ENCODE measurements around the gene POLR3E. TPM values are rescaled to one million over a fixed set of nuclear protein-coding genes. Genes with fewer than 3 reads are reported as not detected.
A peak's percentile ranks its signal among the peaks of the same experiment; 100 is the strongest.

POLR3E gene
- total RNA-seq, 1 experiment from 2014 or later: 103 TPM

DNA sequence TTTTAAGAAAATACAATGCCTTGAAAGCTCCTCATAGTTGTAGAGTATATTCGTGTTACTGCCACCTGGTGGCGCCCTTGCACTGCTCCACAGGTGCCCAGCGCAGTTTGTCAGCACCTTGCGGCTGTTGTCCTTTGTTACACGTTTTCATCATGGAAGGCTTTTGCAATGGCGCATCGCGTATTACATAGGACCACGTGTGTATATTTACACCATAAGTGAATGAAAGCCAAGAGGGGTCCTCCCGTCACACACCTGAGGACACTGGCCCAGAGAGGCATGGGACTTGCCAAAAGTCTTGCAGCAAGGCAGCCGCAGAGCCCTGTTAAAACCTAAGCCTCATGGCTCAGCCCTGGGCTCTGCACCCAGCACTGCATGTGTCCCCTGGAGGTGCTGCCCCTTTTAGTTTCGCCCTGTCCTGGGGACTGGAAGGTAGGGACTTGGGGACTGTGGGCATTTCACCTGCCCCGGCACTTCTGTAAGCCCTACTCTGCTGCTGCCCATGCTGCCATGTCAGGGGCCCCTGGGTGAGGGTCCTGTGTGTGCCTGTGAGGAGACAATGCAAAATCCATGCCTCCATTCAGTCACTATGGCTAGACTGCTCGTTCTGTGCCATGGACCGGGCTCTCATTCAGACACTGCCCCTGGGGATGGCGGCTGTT lies 24.3 kb downstream of the POLR3E start:
- H3K23me2 ChIP-seq (ENCODE audit: insufficient read length, low read depth, low read length, poor library complexity, severe bottlenecking): no peaks in the 10 kb centered on the region
- H3K4me2 ChIP-seq (ENCODE audit: insufficient read depth, insufficient read length, low read length): no peak overlapping the region
- H2AK5ac ChIP-seq (ENCODE audit: insufficient read length, low read length): no peak overlapping the region
- no peak overlapping the region; a peak in 1 of 5 replicates for H3K4me3 Mint-ChIP-seq
- H4K20me1 ChIP-seq (ENCODE audit: control insufficient read depth, insufficient read depth, insufficient read length): no peaks in the 10 kb centered on the region
- no peak overlapping the region for H2BK20ac ChIP-seq (ENCODE audit: low read depth, low read length, poor library complexity, severe bottlenecking)
- H2BK15ac ChIP-seq (ENCODE audit: low read depth, low read length): no peak overlapping the region
- H3K79me1 ChIP-seq (ENCODE audit: insufficient read depth, low read depth, low read length, poor library complexity, severe bottlenecking): peaks cover 2% of the 10 kb centered on the region
- peak overlapping the region; percentile 14 for H4K91ac ChIP-seq (ENCODE audit: insufficient read length, low read depth, low read length)
- H3K9ac ChIP-seq (ENCODE audit: extremely low read depth, insufficient read length, low read length): no peak overlapping the region
- H3K56ac ChIP-seq (ENCODE audit: insufficient read length, low read depth, low read length): no peak overlapping the region
- H3K4me1 Mint-ChIP-seq: no peaks in the 10 kb centered on the region; a peak in 1 of 4 replicates
- H3K9me3 ChIP-seq (ENCODE audit: control insufficient read depth, low read depth, low read length): no peaks in the 10 kb centered on the region
- 0 out of 2 replicates have a peak overlapping the region, but pooled peaks have one; percentile 9 for H3K14ac ChIP-seq (ENCODE audit: insufficient read depth, low read length)
- no peak overlapping the region for H2AFZ ChIP-seq (ENCODE audit: low read length)
- H3K18ac ChIP-seq (ENCODE audit: insufficient read length, low read depth, low read length): peak overlapping the region; percentile 69
- H3K9me3 Mint-ChIP-seq: no peaks in the 10 kb centered on the region
- H2BK12ac ChIP-seq (ENCODE audit: insufficient read length, low read depth, low read length): no peak overlapping the region
- H3K36me3 Mint-ChIP-seq (ENCODE audit: insufficient read depth in 1 of 3, low read depth in 3 of 3): peaks cover 31 to 83% (median 61%) of the 10 kb centered on the region in 3 experiments
- no peak overlapping the region for H3T11ph ChIP-seq (ENCODE audit: low read length)
- no peaks in the 10 kb centered on the region for H3K4me1 ChIP-seq (ENCODE audit: insufficient read depth, low read length)
- H3K23ac ChIP-seq (ENCODE audit: insufficient read length, low read depth, low read length): no peak overlapping the region
- WGBS (ENCODE audit: extremely low coverage, insufficient read length, low lambda C conversion rate): no CpG with 5 or more reads among the region's 16 CpGs
- no peaks in the 10 kb centered on the region for H3K27me3 Mint-ChIP-seq (ENCODE audit: low read depth)
- H3K27ac ChIP-seq (ENCODE audit: insufficient read length, low read depth, low read length): no peak overlapping the region
- H3K27ac Mint-ChIP-seq: peak overlapping the region in 2 of 3 experiments; percentile 89 to 95; a peak in 5 of 7 replicates
- H3K79me2 ChIP-seq (ENCODE audit: insufficient read depth, low read length): no peaks in the 10 kb centered on the region
- H2BK5ac ChIP-seq (ENCODE audit: insufficient read length, low read length): no peak overlapping the region
- no peaks in the 10 kb centered on the region for H3K27me3 ChIP-seq (ENCODE audit: insufficient read depth, low read length)
- H3K4ac ChIP-seq (ENCODE audit: low read depth, low read length): no peak overlapping the region
- H4K8ac ChIP-seq (replicated peaks; ENCODE audit: insufficient read length, low read depth, low read length): no peak overlapping the region
- DNase-seq: peak; percentile 75
- no peak overlapping the region for H2BK120ac ChIP-seq (ENCODE audit: low read depth, low read length, poor library complexity, severe bottlenecking)
- TF ChIP-seq, protein P1, sequence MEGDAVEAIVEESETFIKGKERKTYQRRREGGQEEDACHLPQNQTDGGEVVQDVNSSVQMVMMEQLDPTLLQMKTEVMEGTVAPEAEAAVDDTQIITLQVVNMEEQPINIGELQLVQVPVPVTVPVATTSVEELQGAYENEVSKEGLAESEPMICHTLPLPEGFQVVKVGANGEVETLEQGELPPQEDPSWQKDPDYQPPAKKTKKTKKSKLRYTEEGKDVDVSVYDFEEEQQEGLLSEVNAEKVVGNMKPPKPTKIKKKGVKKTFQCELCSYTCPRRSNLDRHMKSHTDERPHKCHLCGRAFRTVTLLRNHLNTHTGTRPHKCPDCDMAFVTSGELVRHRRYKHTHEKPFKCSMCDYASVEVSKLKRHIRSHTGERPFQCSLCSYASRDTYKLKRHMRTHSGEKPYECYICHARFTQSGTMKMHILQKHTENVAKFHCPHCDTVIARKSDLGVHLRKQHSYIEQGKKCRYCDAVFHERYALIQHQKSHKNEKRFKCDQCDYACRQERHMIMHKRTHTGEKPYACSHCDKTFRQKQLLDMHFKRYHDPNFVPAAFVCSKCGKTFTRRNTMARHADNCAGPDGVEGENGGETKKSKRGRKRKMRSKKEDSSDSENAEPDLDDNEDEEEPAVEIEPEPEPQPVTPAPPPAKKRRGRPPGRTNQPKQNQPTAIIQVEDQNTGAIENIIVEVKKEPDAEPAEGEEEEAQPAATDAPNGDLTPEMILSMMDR (conservative IDR thresholded peaks at IDR 0.05): peak; percentile 98
- no peak overlapping the region for H4K5ac ChIP-seq (ENCODE audit: insufficient read length, low read depth, low read length)
